Endothelial cell of umbilical vein (primary cell): ENCODE measurements around the gene RBM17. TPM values are rescaled to one million over a fixed set of nuclear protein-coding genes. Genes with fewer than 3 reads are reported as not detected.

Experiments
- BruUV-seq: library from RNA; stranded (reverse); fragments of 400-500 nt; replicated peaks from 2 replicates; lab custom pipeline; 2021; lab: Mats Ljungman, UMichigan
- CTCF ChIA-PET: fragments of 300-600, 350-600 bp; sonication (Branson Sonifier 250); formaldehyde crosslinking; loops from one replicate; lab custom pipeline; 2021; ENCODE audit warnings: antibody characterized with exemption, inconsistent platforms; lab: Charles Lee
- POLR2A ChIA-PET: fragments of 300-600, 350-600 bp; sonication (Branson Sonifier 250); formaldehyde crosslinking; loops from one replicate; lab custom pipeline; 2021; ENCODE audit warnings: antibody characterized with exemption, inconsistent platforms; lab: Charles Lee
- DNase-seq: peaks from one replicate; pipeline ENCODE4 v3.0.0-alpha.2; 2011; ENCODE audit warnings: low read depth, low spot score
- FAIRE-seq: peaks from 2 replicates; lab custom pipeline; 2011; peaks lifted over from hg19 to GRCh38; lab: Jason Lieb, UNC
- H2AFZ ChIP-seq: 2 replicates; pipeline ENCODE4 v1.6.0; 2012; ENCODE audit warnings: low read depth, low read length, control low read depth, inconsistent platforms
- H3K27ac ChIP-seq: 2 replicates; pipeline ENCODE4 v1.5.1; 2011; ENCODE audit warnings: low read depth, mild to moderate bottlenecking, control low read depth, low read length, moderate library complexity; ENCODE audit not compliant: insufficient read depth
- H3K27me3 ChIP-seq, 2 experiments: 2 replicates each; pipeline versions ENCODE4 v1.6.0 to v1.6.1; 2011; ENCODE audit warnings: low read length in 2 of 2, mixed read lengths in 1 of 2; ENCODE audit not compliant: control insufficient read depth in 2 of 2, insufficient read depth in 2 of 2
- H3K36me3 ChIP-seq, 2 experiments: 2 replicates in 1 of 2; 3 replicates in 1 of 2; pipeline ENCODE4 v1.5.1; 2011; ENCODE audit warnings: low read length in 2 of 2, mild to moderate bottlenecking in 1 of 2, moderate library complexity in 1 of 2; ENCODE audit not compliant: control insufficient read depth in 2 of 2, insufficient read depth in 2 of 2; ENCODE audit errors: extremely low read depth in 1 of 2
- H3K4me1 ChIP-seq: 3 replicates; pipeline ENCODE4 v1.5.1; 2011; ENCODE audit warnings: mild to moderate bottlenecking, low read length; ENCODE audit not compliant: control insufficient read depth, insufficient read depth; ENCODE audit errors: extremely low read depth
- H3K4me2 ChIP-seq: 2 replicates; pipeline ENCODE4 v1.6.1; 2011; ENCODE audit warnings: low read length, control low read depth, mixed read lengths; ENCODE audit not compliant: insufficient read depth
- H3K4me3 ChIP-seq, 3 experiments: fragments of 200-600 bp in 1 of 3; sonication (generic), shearing (Covaris generic) in 1 of 3; replicated peaks in 1 of 3; 2 replicates each; pipeline ENCODE4 v1.5.1; 2011 to 2016; ENCODE audit warnings: control low read depth in 3 of 3, low read length in 3 of 3, mild to moderate bottlenecking in 2 of 3, inconsistent platforms in 1 of 3, low read depth in 1 of 3, moderate library complexity in 1 of 3; ENCODE audit not compliant: insufficient read depth in 1 of 3
- H3K79me2 ChIP-seq: 2 replicates; pipeline ENCODE4 v1.6.0; 2012; ENCODE audit warnings: low read length, inconsistent platforms; ENCODE audit not compliant: control insufficient read depth, insufficient read depth
- H3K9ac ChIP-seq: replicated peaks from 2 replicates; pipeline ENCODE3; 2011; ENCODE audit warnings: low read length, control low read depth; ENCODE audit not compliant: insufficient read depth; ENCODE audit errors: extremely low read depth
- H3K9me1 ChIP-seq: replicated peaks from 3 replicates; pipeline ENCODE4 v1.6.0; 2011; ENCODE audit warnings: mild to moderate bottlenecking, low read length; ENCODE audit not compliant: control insufficient read depth, insufficient read depth; ENCODE audit errors: extremely low read depth
- H3K9me3 ChIP-seq: replicated peaks from 2 replicates; pipeline ENCODE4 v1.5.1; 2012; ENCODE audit warnings: low read length, inconsistent platforms; ENCODE audit not compliant: control insufficient read depth, insufficient read depth
- H4K20me1 ChIP-seq: replicated peaks from 2 replicates; pipeline ENCODE3; 2011; ENCODE audit warnings: mild to moderate bottlenecking, low read length; ENCODE audit not compliant: control insufficient read depth, insufficient read depth; ENCODE audit errors: extremely low read depth
- MAX ChIP-seq: IDR thresholded peaks from 2 replicates; pipeline ENCODE4 v1.6.1; 2011; ENCODE audit not compliant: insufficient read depth, insufficient read length
- MYC ChIP-seq: IDR thresholded peaks from one replicate; pipeline ENCODE4 v1.6.1; 2011; ENCODE audit warnings: mild to moderate bottlenecking, low read depth, low read length
- POLR2AphosphoS5 ChIP-seq: IDR thresholded peaks from 2 replicates; pipeline ENCODE4 v1.6.1; 2012; ENCODE audit warnings: low read depth, mild to moderate bottlenecking, control low read depth, low read length, moderate library complexity; ENCODE audit not compliant: insufficient read depth
- dilution Hi-C: fragments of 300-500 bp; cut with MboI; formaldehyde crosslinking; loops from one replicate; pipeline ENCODE4 v1.15.0; 2019; ENCODE audit warnings: low sequenced_read_pairs; ENCODE audit not compliant: extremely low pct_ligation_motif_present
- intact Hi-C: fragments of 100-400 bp; cut with micrococcal nuclease; formaldehyde crosslinking; loops from one replicate; pipeline ENCODE4 v1.10.0; 2022
- polyA plus RNA-seq, 4 experiments: library from polyadenylated mRNA; depleted of rRNA in 3 of 4; stranded (reverse) in 3 of 4; unstranded in 1 of 4; fragments of >200 nt; gene quantifications; 2 replicates each; pipeline versions ENCODE4 v1.2.1 to v1.2.3, GENCODE V29; 2011 to 2012; ENCODE audit warnings: missing spikeins in 1 of 4
- total RNA-seq: library from RNA; stranded (reverse); gene quantifications from 2 replicates; pipeline ENCODE4 v1.2.3, GENCODE V29; 2021
- TF ChIP-seq, protein P1 (sequence below), 2 donors: IDR thresholded peaks; 1 replicate in 1 of 2; 2 replicates in 1 of 2; pipeline ENCODE4 v1.5.1; 2011; ENCODE audit warnings: low read length in 2 of 2, mild to moderate bottlenecking in 2 of 2, moderate library complexity in 2 of 2, control low read depth in 1 of 2, inconsistent platforms in 1 of 2, low read depth in 1 of 2; ENCODE audit not compliant: insufficient read depth in 1 of 2; ENCODE audit errors: extremely low read depth in 1 of 2

The RBM17 gene
- total and polyA plus RNA-seq, 2 donors (not counting 3 experiments of a cell fraction or from before 2014, with no cell fraction given): 23.1 to 148 TPM

DNA sequence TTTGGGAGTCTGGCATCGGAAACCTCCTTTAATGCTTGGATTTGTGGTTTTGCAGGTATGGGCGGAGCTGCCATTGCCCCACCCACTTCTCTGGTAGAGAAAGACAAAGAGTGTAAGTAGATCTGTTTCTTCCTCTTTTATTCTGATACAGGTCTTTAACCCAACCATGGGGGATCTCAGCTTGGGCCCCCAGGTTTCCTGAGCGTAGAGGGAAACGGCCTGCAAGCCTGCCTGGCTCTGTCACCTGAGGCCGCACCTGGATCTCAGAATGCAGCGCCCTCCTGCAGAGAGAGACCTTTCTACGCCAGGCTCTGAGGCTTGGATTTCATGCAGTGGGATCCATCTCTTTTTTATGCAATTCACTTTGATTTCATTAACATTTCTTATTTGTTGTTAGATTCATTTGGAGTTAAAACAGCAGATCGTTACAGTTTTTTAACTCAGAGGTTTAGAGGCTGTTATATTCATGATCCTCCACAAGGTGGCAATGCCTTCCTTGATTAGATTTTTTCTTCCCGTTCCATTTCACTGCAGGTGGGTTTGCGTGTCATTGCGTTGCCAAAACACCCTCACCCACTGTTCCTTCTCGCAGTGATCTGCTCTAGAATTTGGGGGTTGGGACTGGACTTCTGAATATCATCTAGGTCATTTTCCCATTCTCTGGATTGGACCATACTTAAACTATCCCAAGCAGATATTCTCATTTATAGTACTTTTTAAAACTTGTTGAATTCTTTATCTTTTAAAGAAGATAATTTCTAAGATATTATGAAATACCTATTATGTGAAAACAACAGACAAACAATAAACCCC lies 20.0 kb downstream of the RBM17 start:
- Histone ChIP-seq H3K36me3 (peaks cover 22 to 48% of the 10 kb centered on the region in 2 experiments), H3K9me3 (no peaks in the 10 kb centered on the region), H3K27ac (no peak overlapping the region), H3K4me1 (peaks cover under 1% of the 10 kb centered on the region), H3K9me1 (no peaks in the 10 kb centered on the region), H3K4me3 (no peak overlapping the region), H3K79me2 (peaks cover 31% of the 10 kb centered on the region), H4K20me1 (no peaks in the 10 kb centered on the region), H3K27me3 (no peaks in the 10 kb centered on the region), H3K4me2 (no peak overlapping the region), H2AFZ (no peak overlapping the region), H3K9ac (no peak overlapping the region)
- peak; percentile 61 for DNase-seq
- dilution Hi-C loops: no loop called here
- ChIA-PET CTCF (interaction anchor here (1.1 to 5.4 kb wide), 2 partner anchors 293 to 297 kb away, joined by 5 to 74 read pairs; no protein-coding TSS in a partner anchor), POLR2A (no interaction called here)
- peak; percentile 62 for FAIRE-seq
- no TSS peak for BruUV-seq
- TF ChIP-seq, protein P1, sequence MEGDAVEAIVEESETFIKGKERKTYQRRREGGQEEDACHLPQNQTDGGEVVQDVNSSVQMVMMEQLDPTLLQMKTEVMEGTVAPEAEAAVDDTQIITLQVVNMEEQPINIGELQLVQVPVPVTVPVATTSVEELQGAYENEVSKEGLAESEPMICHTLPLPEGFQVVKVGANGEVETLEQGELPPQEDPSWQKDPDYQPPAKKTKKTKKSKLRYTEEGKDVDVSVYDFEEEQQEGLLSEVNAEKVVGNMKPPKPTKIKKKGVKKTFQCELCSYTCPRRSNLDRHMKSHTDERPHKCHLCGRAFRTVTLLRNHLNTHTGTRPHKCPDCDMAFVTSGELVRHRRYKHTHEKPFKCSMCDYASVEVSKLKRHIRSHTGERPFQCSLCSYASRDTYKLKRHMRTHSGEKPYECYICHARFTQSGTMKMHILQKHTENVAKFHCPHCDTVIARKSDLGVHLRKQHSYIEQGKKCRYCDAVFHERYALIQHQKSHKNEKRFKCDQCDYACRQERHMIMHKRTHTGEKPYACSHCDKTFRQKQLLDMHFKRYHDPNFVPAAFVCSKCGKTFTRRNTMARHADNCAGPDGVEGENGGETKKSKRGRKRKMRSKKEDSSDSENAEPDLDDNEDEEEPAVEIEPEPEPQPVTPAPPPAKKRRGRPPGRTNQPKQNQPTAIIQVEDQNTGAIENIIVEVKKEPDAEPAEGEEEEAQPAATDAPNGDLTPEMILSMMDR (IDR thresholded peaks at IDR 0.05; ENCODE audit: extremely low read depth in 1 of 2, insufficient read depth in 1 of 2, low read depth in 1 of 2, low read length in 2 of 2): peak; percentile 45 to 53
- TF ChIP-seq MAX (no peak), MYC (no peak)
- intact Hi-C loops: loop anchor here (1.0 kb wide), 3 partner anchors 42 to 292 kb away; partner anchors contain the start of gene PFKFB3

- Histone ChIP-seq H3K4me2 (no peak overlapping the region), H3K9me3 (no peaks in the 10 kb centered on the region), H3K79me2 (peaks cover 26% of the 10 kb centered on the region), H3K9me1 (no peaks in the 10 kb centered on the region), H2AFZ (no peak overlapping the region), H3K4me1 (peaks cover 4% of the 10 kb centered on the region), H3K36me3 (peaks cover 22 to 52% of the 10 kb centered on the region in 2 experiments), H4K20me1 (no peaks in the 10 kb centered on the region), H3K27me3 (no peaks in the 10 kb centered on the region), H3K27ac (no peak overlapping the region), H3K4me3 (no peak overlapping the region), H3K9ac (no peak overlapping the region)
- ChIA-PET POLR2A (no interaction called here), CTCF (interaction anchor here (2.9 kb wide), 1 partner anchor 292 kb away, joined by 56 read pairs; no protein-coding TSS in a partner anchor)
- no TSS peak for BruUV-seq
- no peak for TF ChIP-seq POLR2AphosphoS5
- no peak for TF ChIP-seq MAX
- dilution Hi-C loops: no loop called here
- DNase-seq (no peak), FAIRE-seq (no peak)
- intact Hi-C loops: loop anchor here (1.0 kb wide), 3 partner anchors 42 to 292 kb away; partner anchors contain the start of gene PFKFB3
Observed at GRCh38 chr10:6109444-6109775, 20.6 kb downstream of the RBM17 start.
